OCI-LY3 (cell line): ENCODE data around the gene MGMT.

Experiments
- EZH2phosphoT487 ChIP-seq: fragments of 200-600 bp; shearing (Covaris generic); IDR thresholded peaks from 2 replicates; pipeline ENCODE4 v1.6.1; 2018; ENCODE audit warnings: antibody characterized with exemption, mixed run types, low read depth
- TF ChIP-seq, protein P1 (sequence below): fragments of 200-600, 300-600 bp; sonication (generic); IDR thresholded peaks from 2 replicates; pipeline ENCODE4 v1.5.1; 2014; ENCODE audit warnings: antibody characterized with exemption, low read length, low read depth

DNA sequence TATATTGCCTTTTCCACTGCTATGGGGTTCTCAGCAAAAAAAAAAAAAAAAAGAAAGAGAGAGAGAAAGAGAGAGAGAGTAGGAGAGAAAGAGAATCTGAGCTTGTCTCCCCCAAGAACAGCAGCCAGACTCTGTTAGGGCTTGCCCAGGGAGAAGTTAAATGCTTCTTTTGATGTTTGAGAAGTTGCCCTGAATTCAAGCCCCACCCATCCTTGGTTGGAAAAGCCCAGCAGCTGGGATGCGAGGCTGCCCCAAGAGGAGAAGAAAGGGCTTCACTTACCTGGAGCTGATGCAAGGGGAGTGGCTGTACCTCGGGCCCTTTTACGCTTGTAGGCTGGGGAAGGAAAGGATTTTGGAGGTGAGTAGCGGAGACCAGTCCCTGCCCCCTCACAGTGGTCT lies 20.9 kb upstream of the MGMT start:
- TF ChIP-seq, protein P1, sequence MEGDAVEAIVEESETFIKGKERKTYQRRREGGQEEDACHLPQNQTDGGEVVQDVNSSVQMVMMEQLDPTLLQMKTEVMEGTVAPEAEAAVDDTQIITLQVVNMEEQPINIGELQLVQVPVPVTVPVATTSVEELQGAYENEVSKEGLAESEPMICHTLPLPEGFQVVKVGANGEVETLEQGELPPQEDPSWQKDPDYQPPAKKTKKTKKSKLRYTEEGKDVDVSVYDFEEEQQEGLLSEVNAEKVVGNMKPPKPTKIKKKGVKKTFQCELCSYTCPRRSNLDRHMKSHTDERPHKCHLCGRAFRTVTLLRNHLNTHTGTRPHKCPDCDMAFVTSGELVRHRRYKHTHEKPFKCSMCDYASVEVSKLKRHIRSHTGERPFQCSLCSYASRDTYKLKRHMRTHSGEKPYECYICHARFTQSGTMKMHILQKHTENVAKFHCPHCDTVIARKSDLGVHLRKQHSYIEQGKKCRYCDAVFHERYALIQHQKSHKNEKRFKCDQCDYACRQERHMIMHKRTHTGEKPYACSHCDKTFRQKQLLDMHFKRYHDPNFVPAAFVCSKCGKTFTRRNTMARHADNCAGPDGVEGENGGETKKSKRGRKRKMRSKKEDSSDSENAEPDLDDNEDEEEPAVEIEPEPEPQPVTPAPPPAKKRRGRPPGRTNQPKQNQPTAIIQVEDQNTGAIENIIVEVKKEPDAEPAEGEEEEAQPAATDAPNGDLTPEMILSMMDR, result no peak
- TF ChIP-seq EZH2phosphoT487, result no peak
